ENCODE measurements around the gene ACLY. TPM values are rescaled to one million over a fixed set of nuclear protein-coding genes. Genes with fewer than 3 reads are reported as not detected.

ACLY gene
- total RNA-seq, 1 experiment from 2014 or later = 67.7 TPM

DNA sequence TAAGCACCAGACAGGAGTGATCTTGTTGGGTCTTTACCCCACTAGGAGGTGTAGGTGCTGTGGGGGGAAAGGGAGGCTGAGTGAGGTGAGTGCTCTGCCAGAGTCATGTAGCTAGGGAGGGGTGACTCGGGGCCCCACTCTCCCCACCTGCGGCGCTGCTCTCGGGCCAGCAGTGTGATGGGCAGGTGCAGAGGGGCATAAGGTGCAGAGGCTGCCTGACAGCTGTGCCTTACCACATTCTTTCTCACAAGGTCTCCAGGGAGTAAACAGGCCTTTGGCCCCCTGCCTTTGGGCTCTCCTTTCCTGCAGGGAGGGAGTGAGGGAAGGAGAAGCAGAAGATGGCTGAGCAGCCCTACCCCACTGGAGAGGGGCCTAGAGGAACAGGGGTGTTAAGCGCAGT is 43.4 kb upstream of the ACLY start:
- no peak overlapping the region for H3K4me3 Mint-ChIP-seq (ENCODE audit: unreplicated experiment)
- CTCF ChIA-PET = interaction anchor here (0.5 to 3.9 kb wide), 18 partner anchors 9 to 1663 kb away, joined by 3 to 14 read pairs (median 4); no protein-coding TSS in a partner anchor
- BruUV-seq (replicated peaks) = no TSS peak
- TF ChIP-seq, protein P1, sequence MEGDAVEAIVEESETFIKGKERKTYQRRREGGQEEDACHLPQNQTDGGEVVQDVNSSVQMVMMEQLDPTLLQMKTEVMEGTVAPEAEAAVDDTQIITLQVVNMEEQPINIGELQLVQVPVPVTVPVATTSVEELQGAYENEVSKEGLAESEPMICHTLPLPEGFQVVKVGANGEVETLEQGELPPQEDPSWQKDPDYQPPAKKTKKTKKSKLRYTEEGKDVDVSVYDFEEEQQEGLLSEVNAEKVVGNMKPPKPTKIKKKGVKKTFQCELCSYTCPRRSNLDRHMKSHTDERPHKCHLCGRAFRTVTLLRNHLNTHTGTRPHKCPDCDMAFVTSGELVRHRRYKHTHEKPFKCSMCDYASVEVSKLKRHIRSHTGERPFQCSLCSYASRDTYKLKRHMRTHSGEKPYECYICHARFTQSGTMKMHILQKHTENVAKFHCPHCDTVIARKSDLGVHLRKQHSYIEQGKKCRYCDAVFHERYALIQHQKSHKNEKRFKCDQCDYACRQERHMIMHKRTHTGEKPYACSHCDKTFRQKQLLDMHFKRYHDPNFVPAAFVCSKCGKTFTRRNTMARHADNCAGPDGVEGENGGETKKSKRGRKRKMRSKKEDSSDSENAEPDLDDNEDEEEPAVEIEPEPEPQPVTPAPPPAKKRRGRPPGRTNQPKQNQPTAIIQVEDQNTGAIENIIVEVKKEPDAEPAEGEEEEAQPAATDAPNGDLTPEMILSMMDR (IDR thresholded peaks at IDR 0.05; ENCODE audit: unreplicated experiment) = no peak
- POLR2A ChIA-PET = no interaction called here
- peaks cover 6% of the 10 kb centered on the region for H3K36me3 Mint-ChIP-seq (ENCODE audit: insufficient read depth, unreplicated experiment)
- intact Hi-C loops (cut with micrococcal nuclease) = no loop called here
- DNase-seq (ENCODE audit: unreplicated experiment) = no peak
- H3K27me3 Mint-ChIP-seq (ENCODE audit: insufficient read depth, unreplicated experiment) = no peaks in the 10 kb centered on the region
- H3K27ac Mint-ChIP-seq (ENCODE audit: low read depth, unreplicated experiment) = no peak overlapping the region
- peaks cover 12% of the 10 kb centered on the region for H3K4me1 Mint-ChIP-seq (ENCODE audit: insufficient read depth, unreplicated experiment)
- H3K9me3 Mint-ChIP-seq (ENCODE audit: unreplicated experiment) = no peaks in the 10 kb centered on the region

DNA sequence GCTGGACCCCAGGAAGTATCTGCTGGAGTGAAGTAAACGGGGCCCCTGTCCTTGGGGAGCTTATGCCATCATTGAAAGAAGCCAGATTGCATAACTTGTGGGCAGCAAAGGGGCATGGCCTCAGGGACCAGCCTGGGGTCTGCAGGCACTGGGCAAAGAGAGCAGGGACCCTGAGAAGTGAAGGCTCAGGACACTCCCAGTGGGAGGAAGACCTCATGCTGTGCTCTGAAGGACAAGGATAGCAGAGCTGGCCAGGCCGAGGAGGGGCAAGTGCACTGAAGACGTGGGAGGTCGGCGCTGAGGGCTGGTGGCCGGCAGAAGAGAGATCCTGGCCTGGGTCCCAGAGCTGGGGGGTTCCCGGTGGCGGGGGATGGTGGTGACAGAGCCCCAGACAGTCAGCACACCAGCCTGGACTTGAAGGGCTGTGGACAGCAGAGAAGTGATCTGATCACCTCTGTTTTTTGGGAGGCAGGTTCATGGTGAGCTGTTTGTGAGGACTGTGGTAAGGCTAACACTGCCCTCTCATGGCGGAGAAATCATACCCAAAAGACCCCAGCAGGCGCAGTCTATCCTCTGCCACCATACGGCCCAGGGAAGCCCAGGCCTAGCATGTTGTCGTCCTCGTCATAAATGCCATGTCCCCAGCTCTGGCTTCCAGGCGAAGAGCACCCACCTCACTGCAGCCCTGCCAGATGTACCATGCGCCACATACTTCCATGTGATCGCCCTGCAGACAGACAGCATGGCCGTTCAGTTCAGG is 40.8 kb upstream of the ACLY start:
- no peaks in the 10 kb centered on the region for H3K27me3 Mint-ChIP-seq (ENCODE audit: insufficient read depth, unreplicated experiment)
- no peaks in the 10 kb centered on the region for H3K9me3 Mint-ChIP-seq (ENCODE audit: unreplicated experiment)
- no TSS peak for BruUV-seq (replicated peaks)
- H3K27ac Mint-ChIP-seq (ENCODE audit: low read depth, unreplicated experiment) = peak overlapping the region; percentile 16
- intact Hi-C loops (cut with micrococcal nuclease) = loop anchor here (1.0 to 2.0 kb wide), 2 partner anchors 149 to 221 kb away; partner anchors contain the start of gene P3H4
- H3K4me1 Mint-ChIP-seq (ENCODE audit: insufficient read depth, unreplicated experiment) = no peaks in the 10 kb centered on the region
- ChIA-PET CTCF (interaction anchor here (0.6 to 2.7 kb wide), 9 partner anchors 14 to 222 kb away, joined by 3 to 8 read pairs (median 4); partner anchors contain the start of gene ODAD4), POLR2A (interaction anchor here (0.6 to 1.2 kb wide), 5 partner anchors 13 to 149 kb away, joined by 3 to 5 read pairs (median 3); partner anchors contain the start of gene ACLY)
- no peaks in the 10 kb centered on the region for H3K36me3 Mint-ChIP-seq (ENCODE audit: insufficient read depth, unreplicated experiment)
- TF ChIP-seq, protein P1 (IDR thresholded peaks at IDR 0.05; ENCODE audit: unreplicated experiment) = peak; percentile 44
- DNase-seq (ENCODE audit: unreplicated experiment) = peak; percentile 55
- H3K4me3 Mint-ChIP-seq (ENCODE audit: unreplicated experiment) = no peak overlapping the region

DNA sequence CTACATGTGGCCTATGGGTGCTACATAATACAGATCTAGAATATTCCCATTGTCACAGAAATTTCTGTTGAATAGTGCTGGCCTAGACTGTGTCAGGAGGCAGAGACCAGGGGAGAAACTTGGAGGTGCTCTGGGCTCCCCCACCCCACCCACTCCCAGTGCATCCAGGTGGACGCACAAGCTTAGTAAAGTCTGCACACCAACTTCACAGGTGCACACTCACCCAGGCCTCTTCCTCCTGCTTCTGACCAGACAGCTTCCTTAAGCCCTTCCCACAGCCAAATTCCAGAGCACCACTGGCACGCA is 40.2 kb upstream of the ACLY start:
- DNase-seq (ENCODE audit: unreplicated experiment) = no peak
- Mint-ChIP-seq H3K36me3 (ENCODE audit: insufficient read depth, unreplicated experiment) (no peaks in the 10 kb centered on the region), H3K9me3 (ENCODE audit: unreplicated experiment) (no peaks in the 10 kb centered on the region), H3K4me1 (ENCODE audit: insufficient read depth, unreplicated experiment) (no peaks in the 10 kb centered on the region), H3K27ac (ENCODE audit: low read depth, unreplicated experiment) (no peak overlapping the region), H3K27me3 (ENCODE audit: insufficient read depth, unreplicated experiment) (no peaks in the 10 kb centered on the region), H3K4me3 (ENCODE audit: unreplicated experiment) (no peak overlapping the region)
- ChIA-PET CTCF (interaction anchor here (0.5 to 2.7 kb wide), 9 partner anchors 14 to 161 kb away, joined by 3 to 8 read pairs (median 3); partner anchors contain the start of gene ODAD4), POLR2A (interaction anchor here (0.6 to 2.1 kb wide), 3 partner anchors 29 to 148 kb away, joined by 3 to 6 read pairs (median 3); partner anchors contain the start of gene ODAD4)
- BruUV-seq (replicated peaks) = no TSS peak
- intact Hi-C loops (cut with micrococcal nuclease) = loop anchor here (1.0 to 2.0 kb wide), 2 partner anchors 148 to 221 kb away; partner anchors contain the start of gene P3H4
- TF ChIP-seq, protein P1 (IDR thresholded peaks at IDR 0.05; ENCODE audit: unreplicated experiment) = no peak

DNA sequence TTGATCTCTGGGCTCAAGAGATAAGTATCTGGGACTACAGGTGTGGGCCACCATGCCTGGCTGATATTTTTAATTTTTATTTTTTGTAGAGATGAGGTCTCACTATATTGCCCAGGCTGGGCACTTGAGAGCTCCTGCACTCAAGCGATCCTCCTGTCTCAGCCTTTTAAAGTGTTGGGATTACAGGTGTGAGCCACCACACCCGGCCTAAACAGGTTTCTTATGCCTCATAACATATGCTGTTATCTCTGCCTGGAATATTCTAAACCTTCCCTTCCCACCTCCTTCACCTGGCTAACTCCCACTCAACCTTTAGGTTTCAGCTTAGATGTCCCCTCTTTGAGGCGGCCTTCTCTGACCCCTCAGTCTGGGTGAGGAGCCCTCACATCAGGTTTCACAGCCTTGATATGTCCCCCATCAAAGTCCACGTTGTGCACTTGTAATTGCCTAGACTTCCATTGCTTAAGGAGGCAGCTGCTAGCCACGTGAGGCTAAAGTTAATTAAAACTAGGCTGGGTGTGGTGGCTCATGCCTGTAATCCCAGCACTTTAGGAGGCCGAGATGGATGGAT is 39.2 kb upstream of the ACLY start:
- POLR2A ChIA-PET = interaction anchor here (1.0 to 2.1 kb wide), 2 partner anchors 11 to 28 kb away, joined by 3 to 6 read pairs; partner anchors contain the start of gene ODAD4
- intact Hi-C loops (cut with micrococcal nuclease) = loop anchor here (2.0 kb wide), 1 partner anchor 147 kb away; the partner anchor contains the start of gene P3H4
- no peak overlapping the region for H3K4me3 Mint-ChIP-seq (ENCODE audit: unreplicated experiment)

More for the DNA sequence above, 39.2 kb upstream of the ACLY start:
- Mint-ChIP-seq H3K4me1 (ENCODE audit: insufficient read depth, unreplicated experiment) (no peaks in the 10 kb centered on the region), H3K9me3 (ENCODE audit: unreplicated experiment) (no peaks in the 10 kb centered on the region), H3K27ac (ENCODE audit: low read depth, unreplicated experiment) (no peak overlapping the region), H3K36me3 (ENCODE audit: insufficient read depth, unreplicated experiment) (no peaks in the 10 kb centered on the region), H3K27me3 (ENCODE audit: insufficient read depth, unreplicated experiment) (no peaks in the 10 kb centered on the region)
- CTCF ChIA-PET = interaction anchor here (0.6 to 2.7 kb wide), 3 partner anchors 28 to 571 kb away, joined by 3 to 8 read pairs (median 3); partner anchors contain the start of gene ODAD4
- TF ChIP-seq, protein P1 (IDR thresholded peaks at IDR 0.05; ENCODE audit: unreplicated experiment) = no peak
- DNase-seq (ENCODE audit: unreplicated experiment) = no peak
- BruUV-seq (replicated peaks) = no TSS peak

Data from MCF 10A (cell line).